ENCODE results near the gene PLAGL2. TPM values are rescaled to one million over a fixed set of nuclear protein-coding genes. Genes with fewer than 3 reads are reported as not detected.
A peak's percentile ranks its signal among the peaks of the same experiment; 100 is the strongest.

PLAGL2 gene
- total and polyA plus RNA-seq, 9 of the 15 experiments (the other 6 are each of a cell fraction or from before 2014, with no cell fraction given), result 3.1 to 24.3 (median 6.4) TPM

DNA sequence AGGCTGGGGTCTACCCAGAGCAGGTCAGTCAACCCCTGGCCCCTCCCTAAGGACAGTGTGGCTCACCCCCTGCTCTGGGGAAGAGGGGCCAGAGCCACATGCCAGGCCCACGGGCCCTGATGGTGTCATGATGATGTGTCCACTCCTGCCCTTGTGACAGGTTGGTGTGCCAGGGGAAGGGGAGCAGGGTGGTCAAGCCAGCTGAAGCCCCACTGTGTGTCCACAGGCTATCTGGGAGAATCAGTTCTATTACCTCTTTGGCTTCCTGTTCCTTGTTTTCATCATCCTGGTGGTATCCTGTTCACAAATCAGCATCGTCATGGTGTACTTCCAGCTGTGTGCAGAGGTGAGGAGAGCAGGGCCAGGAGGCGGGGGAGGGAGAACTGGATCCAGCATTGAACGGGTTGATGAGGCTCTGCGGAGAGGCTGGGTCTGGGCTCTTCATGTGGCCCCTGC, 47.7 kb downstream of the PLAGL2 start (continued):
- TF ChIP-seq, protein P1, sequence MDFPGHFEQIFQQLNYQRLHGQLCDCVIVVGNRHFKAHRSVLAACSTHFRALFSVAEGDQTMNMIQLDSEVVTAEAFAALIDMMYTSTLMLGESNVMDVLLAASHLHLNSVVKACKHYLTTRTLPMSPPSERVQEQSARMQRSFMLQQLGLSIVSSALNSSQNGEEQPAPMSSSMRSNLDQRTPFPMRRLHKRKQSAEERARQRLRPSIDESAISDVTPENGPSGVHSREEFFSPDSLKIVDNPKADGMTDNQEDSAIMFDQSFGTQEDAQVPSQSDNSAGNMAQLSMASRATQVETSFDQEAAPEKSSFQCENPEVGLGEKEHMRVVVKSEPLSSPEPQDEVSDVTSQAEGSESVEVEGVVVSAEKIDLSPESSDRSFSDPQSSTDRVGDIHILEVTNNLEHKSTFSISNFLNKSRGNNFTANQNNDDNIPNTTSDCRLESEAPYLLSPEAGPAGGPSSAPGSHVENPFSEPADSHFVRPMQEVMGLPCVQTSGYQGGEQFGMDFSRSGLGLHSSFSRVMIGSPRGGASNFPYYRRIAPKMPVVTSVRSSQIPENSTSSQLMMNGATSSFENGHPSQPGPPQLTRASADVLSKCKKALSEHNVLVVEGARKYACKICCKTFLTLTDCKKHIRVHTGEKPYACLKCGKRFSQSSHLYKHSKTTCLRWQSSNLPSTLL (IDR thresholded peaks at IDR 0.05), result no peak
- no peak for TF ChIP-seq ATF1 (CRISPR knock-in tag; IDR thresholded peaks at IDR 0.05)
- peak; percentile 48 for TF ChIP-seq ATF1 (tag; IDR thresholded peaks at IDR 0.05)
- peak; percentile 63 for TF ChIP-seq HINFP (tag; conservative IDR thresholded peaks at IDR 0.05; ENCODE audit: low read depth)
- no peak for TF ChIP-seq CREB1 (IDR thresholded peaks at IDR 0.05)
- TF ChIP-seq CREB1 (CRISPR knock-in tag; IDR thresholded peaks at IDR 0.05), result no peak
- no peak for TF ChIP-seq KDM1A (IDR thresholded peaks at IDR 0.05)
- no peak for TF ChIP-seq CLOCK (CRISPR knock-in tag; IDR thresholded peaks at IDR 0.05; ENCODE audit: borderline replicate concordance)
- peak; percentile 25; the same call in 1 of the 2 replicates for TF ChIP-seq TAL1 (IDR thresholded peaks at IDR 0.05)
- no peak for TF ChIP-seq ZNF212 (CRISPR knock-in tag; IDR thresholded peaks at IDR 0.05)
- no peak for TF ChIP-seq BCOR (IDR thresholded peaks at IDR 0.05)
- TF ChIP-seq HMGN3 (IDR thresholded peaks at IDR 0.05; ENCODE audit: borderline replicate concordance, extremely low read depth, insufficient read length, low read depth, low read length), result peak; percentile 20
- TF ChIP-seq FOXK1 (CRISPR knock-in tag; IDR thresholded peaks at IDR 0.05; ENCODE audit: borderline replicate concordance), result no peak
- peak; percentile 82 for TF ChIP-seq LEF1 (IDR thresholded peaks at IDR 0.05)
- no peak for TF ChIP-seq POLR2G (IDR thresholded peaks at IDR 0.05; ENCODE audit: low read depth, low read length)
- no peak for TF ChIP-seq ZNF311 (CRISPR knock-in tag; IDR thresholded peaks at IDR 0.05)
- no peak for TF ChIP-seq HNRNPUL1 (IDR thresholded peaks at IDR 0.05; ENCODE audit: low read length)
- TF ChIP-seq TAF7 (tag; IDR thresholded peaks at IDR 0.05), result no peak
- no peak for TF ChIP-seq POLR2H (tag; IDR thresholded peaks at IDR 0.05; ENCODE audit: low read depth)
- peak; percentile 70; the same call in 1 of the 2 replicates for TF ChIP-seq RNF2 (IDR thresholded peaks at IDR 0.05)
- no peak for TF ChIP-seq RBM17 (IDR thresholded peaks at IDR 0.05; ENCODE audit: borderline replicate concordance, low read depth, low read length)
- TF ChIP-seq SP1 (CRISPR knock-in tag; IDR thresholded peaks at IDR 0.05), result no peak
- no peak for TF ChIP-seq DLX4 (CRISPR knock-in tag; IDR thresholded peaks at IDR 0.05)
- TF ChIP-seq DEAF1 (CRISPR knock-in tag; IDR thresholded peaks at IDR 0.05), result no peak
